Measurements from ENCODE around the gene IFFO2. TPM values are rescaled to one million over a fixed set of nuclear protein-coding genes. Genes with fewer than 3 reads are reported as not detected.

IFFO2 gene
- total RNA-seq, 1 experiment from 2014 or later: 13.0 TPM

- Mint-ChIP-seq H3K9me3 (ENCODE audit: low read depth, unreplicated experiment) (no peaks in the 10 kb centered on the region), H3K4me1 (ENCODE audit: low read depth, unreplicated experiment) (peaks cover 15% of the 10 kb centered on the region), H3K36me3 (ENCODE audit: insufficient read depth, unreplicated experiment) (peaks cover 8% of the 10 kb centered on the region), H3K27ac (ENCODE audit: unreplicated experiment) (no peak overlapping the region), H3K4me3 (ENCODE audit: low read depth, unreplicated experiment) (no peak overlapping the region), H3K27me3 (ENCODE audit: unreplicated experiment) (no peaks in the 10 kb centered on the region)
- intact Hi-C loops (cut with micrococcal nuclease; ENCODE audit: unreplicated experiment): no loop called here
- no peak for TF ChIP-seq CTCF (IDR thresholded peaks at IDR 0.05; ENCODE audit: unreplicated experiment)
- CTCF ChIA-PET: interaction anchor here (1.1 kb wide), 1 partner anchor 20 kb away, joined by 10 read pairs; no protein-coding TSS in a partner anchor
- DNase-seq: no peak
- no TSS peak for BruUV-seq (replicated peaks)
Observed at GRCh38 chr1:18932879-18933278, 23.6 kb downstream of the IFFO2 start.

- Mint-ChIP-seq H3K36me3 (ENCODE audit: insufficient read depth, unreplicated experiment) (peaks cover 8% of the 10 kb centered on the region), H3K27me3 (ENCODE audit: unreplicated experiment) (no peaks in the 10 kb centered on the region), H3K4me1 (ENCODE audit: low read depth, unreplicated experiment) (peaks cover 15% of the 10 kb centered on the region), H3K27ac (ENCODE audit: unreplicated experiment) (no peak overlapping the region), H3K9me3 (ENCODE audit: low read depth, unreplicated experiment) (no peaks in the 10 kb centered on the region), H3K4me3 (ENCODE audit: low read depth, unreplicated experiment) (no peak overlapping the region)
- intact Hi-C loops (cut with micrococcal nuclease; ENCODE audit: unreplicated experiment): no loop called here
- peak; percentile 37 for DNase-seq
- no TSS peak for BruUV-seq (replicated peaks)
- no peak for TF ChIP-seq CTCF (IDR thresholded peaks at IDR 0.05; ENCODE audit: unreplicated experiment)
- CTCF ChIA-PET: interaction anchor here (1.1 kb wide), 1 partner anchor 19 kb away, joined by 10 read pairs; no protein-coding TSS in a partner anchor
Observed at GRCh38 chr1:18932387-18932786, 24.1 kb downstream of the IFFO2 start.

GRCh38 chr1:18931730-18932129, 24.7 kb downstream of the IFFO2 start:
- Mint-ChIP-seq H3K4me3 (ENCODE audit: low read depth, unreplicated experiment) (no peak overlapping the region), H3K9me3 (ENCODE audit: low read depth, unreplicated experiment) (no peaks in the 10 kb centered on the region), H3K27ac (ENCODE audit: unreplicated experiment) (peak overlapping the region; percentile 20), H3K27me3 (ENCODE audit: unreplicated experiment) (no peaks in the 10 kb centered on the region), H3K4me1 (ENCODE audit: low read depth, unreplicated experiment) (peaks cover 15% of the 10 kb centered on the region), H3K36me3 (ENCODE audit: insufficient read depth, unreplicated experiment) (peaks cover 8% of the 10 kb centered on the region)
- no peak for TF ChIP-seq CTCF (IDR thresholded peaks at IDR 0.05; ENCODE audit: unreplicated experiment)
- BruUV-seq (replicated peaks): no TSS peak
- intact Hi-C loops (cut with micrococcal nuclease; ENCODE audit: unreplicated experiment): no loop called here
- CTCF ChIA-PET: interaction anchor here (1.1 kb wide), 1 partner anchor 19 kb away, joined by 10 read pairs; no protein-coding TSS in a partner anchor
- DNase-seq: no peak

GRCh38 chr1:18929686-18930085, 26.8 kb downstream of the IFFO2 start:
- Mint-ChIP-seq H3K27ac (ENCODE audit: unreplicated experiment) (no peak overlapping the region), H3K4me1 (ENCODE audit: low read depth, unreplicated experiment) (peaks cover 15% of the 10 kb centered on the region), H3K36me3 (ENCODE audit: insufficient read depth, unreplicated experiment) (peaks cover 12% of the 10 kb centered on the region), H3K27me3 (ENCODE audit: unreplicated experiment) (no peaks in the 10 kb centered on the region), H3K4me3 (ENCODE audit: low read depth, unreplicated experiment) (no peak overlapping the region), H3K9me3 (ENCODE audit: low read depth, unreplicated experiment) (no peaks in the 10 kb centered on the region)
- TF ChIP-seq CTCF (IDR thresholded peaks at IDR 0.05; ENCODE audit: unreplicated experiment): no peak
- intact Hi-C loops (cut with micrococcal nuclease; ENCODE audit: unreplicated experiment): no loop called here
- CTCF ChIA-PET: no interaction called here
- no TSS peak for BruUV-seq (replicated peaks)
- DNase-seq: no peak

Data from Calu3 (cell line).